GM18951 (cell line): ENCODE measurements around the gene SNX32.

Experiments used
- POLR2A ChIP-seq: IDR thresholded peaks from 4 replicates; pipeline ENCODE4 v1.6.1; 2011; ENCODE audit warnings: mild to moderate bottlenecking; ENCODE audit not compliant: insufficient read length, insufficient read depth; ENCODE audit errors: extremely low read depth
- in situ Hi-C: fragments of 300-500 bp; cut with MboI; formaldehyde crosslinking; loops from one replicate; pipeline ENCODE4 v1.12.0; 2022; ENCODE audit warnings: low sequenced_read_pairs, mixed read lengths, inconsistent platforms; ENCODE audit not compliant: unreplicated experiment

The SNX32 gene

GRCh38 chr11:65880027-65880426 lies 46.3 kb downstream of the SNX32 start:
- TF ChIP-seq POLR2A, result no peak

GRCh38 chr11:65880844-65881421 lies 47.2 kb downstream of the SNX32 start:
- in situ Hi-C loops, result loop anchor here (5.0 kb wide), 1 partner anchor 106 kb away; no protein-coding TSS in a partner anchor
- TF ChIP-seq POLR2A, result no peak

More at GRCh38 chr11:65880027-65880426, 46.3 kb downstream of the SNX32 start:
- in situ Hi-C loops, result loop anchor here (5.0 kb wide), 1 partner anchor 107 kb away; no protein-coding TSS in a partner anchor

- in situ Hi-C loops, result loop anchor here (5.0 kb wide), 1 partner anchor 105 kb away; no protein-coding TSS in a partner anchor
These were observed 48.6 kb downstream of the SNX32 start for GRCh38 chr11:65882120-65883057.

GRCh38 chr11:65883058-65883761 lies 49.4 kb downstream of the SNX32 start:
- in situ Hi-C loops, result loop anchor here (5.0 kb wide), 1 partner anchor 104 kb away; no protein-coding TSS in a partner anchor
- TF ChIP-seq POLR2A, result no peak

More at GRCh38 chr11:65882120-65883057, 48.6 kb downstream of the SNX32 start:
- no peak for TF ChIP-seq POLR2A

- TF ChIP-seq POLR2A, result no peak
- in situ Hi-C loops, result loop anchor here (5.0 kb wide), 1 partner anchor 103 kb away; no protein-coding TSS in a partner anchor
These were observed 50.3 kb downstream of the SNX32 start for GRCh38 chr11:65883786-65884715.

GRCh38 chr11:65884716-65885092 lies 50.9 kb downstream of the SNX32 start:
- TF ChIP-seq POLR2A, result no peak
- in situ Hi-C loops, result loop anchor here (5.0 kb wide), 1 partner anchor 103 kb away; no protein-coding TSS in a partner anchor

- TF ChIP-seq POLR2A, result no peak
- in situ Hi-C loops, result no loop called here
These were observed 51.5 kb downstream of the SNX32 start for GRCh38 chr11:65885231-65885630.

- TF ChIP-seq POLR2A, result no peak
- in situ Hi-C loops, result no loop called here
These were observed 52.2 kb downstream of the SNX32 start for GRCh38 chr11:65885808-65886536.

- in situ Hi-C loops, result no loop called here
- no peak for TF ChIP-seq POLR2A
These were observed 53.3 kb downstream of the SNX32 start for GRCh38 chr11:65886826-65887722.

GRCh38 chr11:65887723-65888162 lies 54.0 kb downstream of the SNX32 start:
- in situ Hi-C loops, result no loop called here
- no peak for TF ChIP-seq POLR2A
